Activated naive CD4-positive, alpha-beta T cell treated with anti-CD3 and anti-CD28 coated beads for 36 hours (primary cell): Measurements from ENCODE around the gene WNT7B. TPM values are rescaled to one million over a fixed set of nuclear protein-coding genes. Genes with fewer than 3 reads are reported as not detected.

Source experiments
- CTCF ChIA-PET: fragments of 350-600 bp; sonication (Branson Sonifier 250); formaldehyde crosslinking; loops from one replicate; lab custom pipeline; 2021; ENCODE audit warnings: antibody characterized with exemption; lab: Charles Lee
- DNase-seq: peaks from one replicate; pipeline ENCODE4 v3.0.0-alpha.2; 2020
- H3K27ac Mint-ChIP-seq: one replicate; pipeline ENCODE4 v1.8.0; 2021; ENCODE audit warnings: mild to moderate bottlenecking, mixed read lengths
- H3K27me3 Mint-ChIP-seq: one replicate; pipeline ENCODE4 v1.8.0; 2021; ENCODE audit warnings: low read depth, mixed read lengths
- H3K36me3 Mint-ChIP-seq: one replicate; pipeline ENCODE4 v1.8.0; 2021; ENCODE audit warnings: low read depth, mixed read lengths
- H3K4me1 Mint-ChIP-seq: one replicate; pipeline ENCODE4 v1.8.0; 2021; ENCODE audit warnings: low read depth, mixed read lengths
- H3K4me3 Mint-ChIP-seq: one replicate; pipeline ENCODE4 v1.8.0; 2021; ENCODE audit warnings: mild to moderate bottlenecking, moderate library complexity, mixed read lengths
- H3K9me3 Mint-ChIP-seq: one replicate; pipeline ENCODE4 v1.8.0; 2021; ENCODE audit warnings: mixed read lengths
- intact Hi-C: fragments of 100-400 bp; cut with micrococcal nuclease; formaldehyde crosslinking; loops from one replicate; pipeline ENCODE4 v1.15.1; 2023
- total RNA-seq, 2 experiments: library from RNA; stranded (reverse); gene quantifications; one replicate each; pipeline ENCODE4 v1.2.3, GENCODE V29; 2021

The WNT7B gene
- total RNA-seq, 2 experiments from 2014 or later = not detected

- Mint-ChIP-seq H3K36me3 (no peaks in the 10 kb centered on the region), H3K27ac (peak overlapping the region; percentile 83), H3K9me3 (peaks cover 4% of the 10 kb centered on the region), H3K4me3 (peak overlapping the region; percentile 81), H3K27me3 (no peaks in the 10 kb centered on the region), H3K4me1 (peaks cover 5% of the 10 kb centered on the region)
- intact Hi-C loops = loop anchor here (1.0 to 10.0 kb wide), 5 partner anchors 23 to 531 kb away; partner anchors contain the start of gene GTSE1
- CTCF ChIA-PET = interaction anchor here (0.6 to 10.3 kb wide), 18 partner anchors 7 to 298 kb away, joined by 3 to 209 read pairs (median 4); no protein-coding TSS in a partner anchor
- peak; percentile 97 for DNase-seq
Measured at GRCh38 chr22:46013460-46014416, 36.8 kb upstream of the WNT7B start.

- intact Hi-C loops = loop anchor here (1.0 to 10.0 kb wide), 5 partner anchors 23 to 532 kb away; partner anchors contain the start of gene GTSE1
- Mint-ChIP-seq H3K36me3 (no peaks in the 10 kb centered on the region), H3K4me1 (peaks cover 5% of the 10 kb centered on the region), H3K27ac (peak overlapping the region; percentile 50), H3K4me3 (peak overlapping the region; percentile 81), H3K9me3 (peaks cover 4% of the 10 kb centered on the region), H3K27me3 (no peaks in the 10 kb centered on the region)
- CTCF ChIA-PET = interaction anchor here (0.6 to 10.3 kb wide), 16 partner anchors 17 to 299 kb away, joined by 3 to 209 read pairs (median 4); no protein-coding TSS in a partner anchor
- DNase-seq = no peak
Measured at GRCh38 chr22:46012881-46013281, 35.9 kb upstream of the WNT7B start.

GRCh38 chr22:46012182-46012880, 35.4 kb upstream of the WNT7B start:
- H3K4me1 Mint-ChIP-seq = peaks cover 5% of the 10 kb centered on the region
- H3K4me3 Mint-ChIP-seq = no peak overlapping the region
- no peak overlapping the region for H3K27ac Mint-ChIP-seq
- no peaks in the 10 kb centered on the region for H3K27me3 Mint-ChIP-seq
- CTCF ChIA-PET = interaction anchor here (0.9 to 10.3 kb wide), 14 partner anchors 16 to 300 kb away, joined by 3 to 209 read pairs (median 6); no protein-coding TSS in a partner anchor
- peaks cover 4% of the 10 kb centered on the region for H3K9me3 Mint-ChIP-seq
- no peak for DNase-seq
- intact Hi-C loops = loop anchor here (2.0 to 10.0 kb wide), 2 partner anchors 284 to 532 kb away; partner anchors contain the start of gene GTSE1
- no peaks in the 10 kb centered on the region for H3K36me3 Mint-ChIP-seq

- no peak for DNase-seq
- no peaks in the 10 kb centered on the region for H3K36me3 Mint-ChIP-seq
- peaks cover 4% of the 10 kb centered on the region for H3K9me3 Mint-ChIP-seq
- no peaks in the 10 kb centered on the region for H3K27me3 Mint-ChIP-seq
- H3K4me3 Mint-ChIP-seq = no peak overlapping the region
- CTCF ChIA-PET = interaction anchor here (0.9 to 10.3 kb wide), 4 partner anchors 25 to 140 kb away, joined by 3 to 209 read pairs (median 14); no protein-coding TSS in a partner anchor
- no peak overlapping the region for H3K27ac Mint-ChIP-seq
- peaks cover 5% of the 10 kb centered on the region for H3K4me1 Mint-ChIP-seq
- intact Hi-C loops = loop anchor here (2.0 to 10.0 kb wide), 2 partner anchors 285 to 533 kb away; partner anchors contain the start of gene GTSE1
Measured at GRCh38 chr22:46011627-46012181, 34.7 kb upstream of the WNT7B start.

- no peak overlapping the region for H3K4me3 Mint-ChIP-seq
Measured at GRCh38 chr22:46010951-46011626, 34.1 kb upstream of the WNT7B start.

GRCh38 chr22:46010207-46010867, 33.4 kb upstream of the WNT7B start:
- no peak for DNase-seq
- intact Hi-C loops = loop anchor here (10.0 kb wide), 1 partner anchor 534 kb away; no protein-coding TSS in a partner anchor
- H3K27me3 Mint-ChIP-seq = no peaks in the 10 kb centered on the region
- no peak overlapping the region for H3K27ac Mint-ChIP-seq
- peaks cover 4% of the 10 kb centered on the region for H3K9me3 Mint-ChIP-seq
- H3K36me3 Mint-ChIP-seq = no peaks in the 10 kb centered on the region
- peaks cover 12% of the 10 kb centered on the region for H3K4me1 Mint-ChIP-seq
- H3K4me3 Mint-ChIP-seq = no peak overlapping the region
- CTCF ChIA-PET = interaction anchor here (0.8 to 10.3 kb wide), 2 partner anchors 26 to 108 kb away, joined by 3 to 209 read pairs; no protein-coding TSS in a partner anchor

More at GRCh38 chr22:46010951-46011626, 34.1 kb upstream of the WNT7B start:
- Mint-ChIP-seq H3K36me3 (no peaks in the 10 kb centered on the region), H3K4me1 (peaks cover 9% of the 10 kb centered on the region), H3K27ac (no peak overlapping the region), H3K9me3 (peaks cover 4% of the 10 kb centered on the region), H3K27me3 (no peaks in the 10 kb centered on the region)
- intact Hi-C loops = loop anchor here (10.0 kb wide), 1 partner anchor 534 kb away; no protein-coding TSS in a partner anchor
- DNase-seq = no peak
- CTCF ChIA-PET = interaction anchor here (0.8 to 10.3 kb wide), 2 partner anchors 25 to 107 kb away, joined by 3 to 209 read pairs; no protein-coding TSS in a partner anchor

- Mint-ChIP-seq H3K27ac (no peak overlapping the region), H3K27me3 (no peaks in the 10 kb centered on the region), H3K36me3 (no peaks in the 10 kb centered on the region), H3K4me3 (no peak overlapping the region), H3K9me3 (peaks cover 4% of the 10 kb centered on the region), H3K4me1 (peaks cover 12% of the 10 kb centered on the region)
- CTCF ChIA-PET = interaction anchor here (10.3 kb wide), 1 partner anchor 109 kb away, joined by 209 read pairs; no protein-coding TSS in a partner anchor
- intact Hi-C loops = loop anchor here (5.0 to 10.0 kb wide), 2 partner anchors 303 to 535 kb away; no protein-coding TSS in a partner anchor
- no peak for DNase-seq
Measured at GRCh38 chr22:46009730-46010129, 32.8 kb upstream of the WNT7B start.

- intact Hi-C loops = loop anchor here (5.0 kb wide), 1 partner anchor 303 kb away; no protein-coding TSS in a partner anchor
- CTCF ChIA-PET = interaction anchor here (1.0 to 10.3 kb wide), 3 partner anchors 14 to 296 kb away, joined by 3 to 209 read pairs (median 40); no protein-coding TSS in a partner anchor
- no peaks in the 10 kb centered on the region for H3K27me3 Mint-ChIP-seq
- peaks cover 4% of the 10 kb centered on the region for H3K9me3 Mint-ChIP-seq
- H3K27ac Mint-ChIP-seq = no peak overlapping the region
- no peak for DNase-seq
- no peak overlapping the region for H3K4me3 Mint-ChIP-seq
- H3K4me1 Mint-ChIP-seq = peaks cover 13% of the 10 kb centered on the region
- H3K36me3 Mint-ChIP-seq = no peaks in the 10 kb centered on the region
Measured at GRCh38 chr22:46008836-46009596, 32.1 kb upstream of the WNT7B start.

GRCh38 chr22:46008291-46008690, 31.3 kb upstream of the WNT7B start:
- H3K27me3 Mint-ChIP-seq = no peaks in the 10 kb centered on the region
- no peak for DNase-seq
- intact Hi-C loops = loop anchor here (5.0 kb wide), 1 partner anchor 304 kb away; no protein-coding TSS in a partner anchor
- H3K9me3 Mint-ChIP-seq = peaks cover 4% of the 10 kb centered on the region
- H3K27ac Mint-ChIP-seq = no peak overlapping the region
- H3K4me1 Mint-ChIP-seq = peaks cover 12% of the 10 kb centered on the region
- no peaks in the 10 kb centered on the region for H3K36me3 Mint-ChIP-seq
- CTCF ChIA-PET = interaction anchor here (0.6 to 10.3 kb wide), 6 partner anchors 13 to 296 kb away, joined by 3 to 209 read pairs (median 22); no protein-coding TSS in a partner anchor
- H3K4me3 Mint-ChIP-seq = no peak overlapping the region

GRCh38 chr22:46007848-46008261, 30.9 kb upstream of the WNT7B start:
- H3K4me1 Mint-ChIP-seq = peaks cover 9% of the 10 kb centered on the region
- H3K4me3 Mint-ChIP-seq = no peak overlapping the region
- CTCF ChIA-PET = interaction anchor here (0.6 to 10.3 kb wide), 6 partner anchors 12 to 297 kb away, joined by 3 to 209 read pairs (median 22); no protein-coding TSS in a partner anchor
- intact Hi-C loops = loop anchor here (5.0 kb wide), 1 partner anchor 304 kb away; no protein-coding TSS in a partner anchor
- no peak overlapping the region for H3K27ac Mint-ChIP-seq
- no peaks in the 10 kb centered on the region for H3K36me3 Mint-ChIP-seq
- H3K9me3 Mint-ChIP-seq = peaks cover 4% of the 10 kb centered on the region
- H3K27me3 Mint-ChIP-seq = no peaks in the 10 kb centered on the region
- no peak for DNase-seq
